ENCODE measurements around the gene MRPL49.

GRCh38 chr11:65124480-65125196 lies 2.5 kb downstream of the MRPL49 start:
- TF ChIP-seq CTCF (IDR thresholded peaks at IDR 0.05), result no peak
- no peak for TF ChIP-seq SIN3A (IDR thresholded peaks at IDR 0.05; ENCODE audit: borderline replicate concordance, insufficient read depth, low read depth, low read length)
- TF ChIP-seq REST (IDR thresholded peaks at IDR 0.05; ENCODE audit: insufficient read depth in 1 of 2, low read depth in 2 of 2, low read length in 1 of 2), result no peak

Measured in Panc1 (cell line).